B cell (primary cell): Measurements from ENCODE around the gene COQ8A. TPM values are rescaled to one million over a fixed set of nuclear protein-coding genes. Genes with fewer than 3 reads are reported as not detected.

Experiments used
- ATAC-seq: fragments of 200-7000 bp; cut with Tn5 transposase; one replicate; pipeline ENCODE4 v1.10.0; 2021; ENCODE audit warnings: low read depth, mild to moderate bottlenecking, moderate number of reproducible peaks, moderate library complexity
- CTCF ChIA-PET: fragments of 350-600 bp; sonication (Branson Sonifier 250); formaldehyde crosslinking; loops from one replicate; lab custom pipeline; 2021; ENCODE audit warnings: antibody characterized with exemption, inconsistent platforms; lab: Charles Lee
- POLR2A ChIA-PET: fragments of 350-600 bp; sonication (Branson Sonifier 250); formaldehyde crosslinking; loops from one replicate; lab custom pipeline; 2021; ENCODE audit warnings: antibody characterized with exemption; lab: Charles Lee
- DNase-seq: peaks from one replicate; pipeline ENCODE4 v3.0.0; 2013
- H2AFZ ChIP-seq: 2 replicates; pipeline ENCODE4 v1.6.1; 2012; ENCODE audit warnings: mild to moderate bottlenecking, low read depth, low read length; ENCODE audit not compliant: insufficient read depth, poor library complexity, severe bottlenecking
- H3K27ac ChIP-seq, 2 donors: 1 replicate in 1 of 2; 2 replicates in 1 of 2; pipeline ENCODE4 v1.5.1; 2012 to 2013; ENCODE audit warnings: low read length in 2 of 2, mild to moderate bottlenecking in 2 of 2, moderate library complexity in 1 of 2
- H3K27me3 ChIP-seq, 4 experiments: fragments of 200-600 bp in 1 of 4; sonication (generic) in 1 of 4; replicated peaks in 1 of 4; 1 replicate in 2 of 4; 2 replicates in 2 of 4; pipeline versions ENCODE4 v1.6.1 to v1.7.0; 2013 to 2016; ENCODE audit warnings: low read length in 3 of 4, mild to moderate bottlenecking in 2 of 4, mixed read lengths in 1 of 4, moderate library complexity in 1 of 4; ENCODE audit not compliant: insufficient read depth in 4 of 4, control insufficient read depth in 3 of 4; ENCODE audit errors: control extremely low read depth in 1 of 4
- H3K36me3 ChIP-seq, 2 experiments: replicated peaks in 1 of 2; 1 replicate in 1 of 2; 2 replicates in 1 of 2; pipeline versions ENCODE4 v1.6.1 to v1.7.1; 2013; ENCODE audit warnings: low read length in 1 of 2; ENCODE audit not compliant: insufficient read depth in 2 of 2, control insufficient read depth in 1 of 2; ENCODE audit errors: control extremely low read depth in 1 of 2, extremely low read depth in 1 of 2
- H3K4me1 ChIP-seq, 2 donors: fragments of 200-600 bp in 1 of 2; sonication (generic) in 1 of 2; 1 replicate in 1 of 2; 2 replicates in 1 of 2; pipeline versions ENCODE4 v1.5.1 to v1.6.1; 2013 to 2017; ENCODE audit warnings: low read length in 2 of 2; ENCODE audit not compliant: control insufficient read depth in 2 of 2, insufficient read depth in 2 of 2
- H3K4me2 ChIP-seq: replicated peaks from 2 replicates; pipeline ENCODE3; 2012; ENCODE audit warnings: mild to moderate bottlenecking, low read depth, low read length; ENCODE audit not compliant: poor library complexity, severe bottlenecking
- H3K4me3 ChIP-seq, 5 experiments: fragments of 200-600 bp in 1 of 5; sonication (generic) in 1 of 5; 1 replicate in 3 of 5; 2 replicates in 2 of 5; pipeline versions ENCODE4 v1.5.1 to v1.7.0; 2011 to 2016; ENCODE audit warnings: low read length in 4 of 5, mild to moderate bottlenecking in 4 of 5, low read depth in 2 of 5, control low read depth in 1 of 5, moderate library complexity in 1 of 5; ENCODE audit not compliant: insufficient read depth in 1 of 5; ENCODE audit errors: control extremely low read depth in 1 of 5, extremely low read depth in 1 of 5
- H3K79me2 ChIP-seq: fragments of 200-600 bp; sonication (generic); one replicate; pipeline ENCODE4 v1.6.0; 2016; ENCODE audit warnings: low read length; ENCODE audit not compliant: control insufficient read depth, insufficient read depth
- H3K9ac ChIP-seq: fragments of 200-600 bp; sonication (generic); 2 replicates; pipeline ENCODE4 v1.6.1; 2017; ENCODE audit warnings: mild to moderate bottlenecking, low read length, moderate library complexity
- H3K9me3 ChIP-seq, 3 donors: one replicate each; pipeline versions ENCODE4 v1.6.1 to v1.7.1; 2013; ENCODE audit warnings: low read length in 2 of 3; ENCODE audit not compliant: control insufficient read depth in 2 of 3, insufficient read depth in 1 of 3; ENCODE audit errors: control extremely low read depth in 1 of 3
- H4K20me1 ChIP-seq: 2 replicates; pipeline ENCODE4 v1.6.0; 2012; ENCODE audit warnings: mild to moderate bottlenecking, low read length; ENCODE audit not compliant: insufficient read depth, control insufficient read depth, poor library complexity, severe bottlenecking
- H3K27ac Mint-ChIP-seq: one replicate; pipeline ENCODE4 v1.8.0; 2021; ENCODE audit warnings: mixed read lengths
- H3K27me3 Mint-ChIP-seq: one replicate; pipeline ENCODE4 v1.8.0; 2021; ENCODE audit warnings: mixed read lengths
- H3K4me1 Mint-ChIP-seq: one replicate; pipeline ENCODE4 v1.8.0; 2021; ENCODE audit warnings: mixed read lengths
- H3K4me3 Mint-ChIP-seq: one replicate; pipeline ENCODE4 v1.8.0; 2021; ENCODE audit warnings: mixed read lengths
- H3K9me3 Mint-ChIP-seq: one replicate; pipeline ENCODE4 v1.8.0; 2022; ENCODE audit warnings: mixed read lengths; ENCODE audit not compliant: insufficient read depth
- EZH2 ChIP-seq: IDR thresholded peaks from 2 replicates; pipeline ENCODE4 v1.6.1; 2012; ENCODE audit warnings: borderline replicate concordance, low read depth, mild to moderate bottlenecking, moderate library complexity, low read length; ENCODE audit not compliant: insufficient read depth, poor library complexity, severe bottlenecking
- WGBS: methylation state at CpG from one replicate; pipeline ENCODE4 v1.1.5; 2013; ENCODE audit warnings: missing lambda C conversion rate; ENCODE audit not compliant: insufficient coverage; 5-methylcytosine and 5-hydroxymethylcytosine counted together
- intact Hi-C: fragments of 100-400 bp; cut with micrococcal nuclease; formaldehyde crosslinking; loops from one replicate; pipeline ENCODE4 v1.10.0; 2022
- polyA plus RNA-seq: library from polyadenylated mRNA; depleted of rRNA; stranded (reverse); fragments of >200 nt; gene quantifications from 2 replicates; pipeline ENCODE4 v1.2.3, GENCODE V29; 2012
- total RNA-seq, 2 donors: library from RNA; stranded (reverse); fragments of 120-200 nt in 1 of 2; gene quantifications; 1 replicate in 1 of 2; 2 replicates in 1 of 2; pipeline versions ENCODE4 v1.2.3 to v1.2.4, GENCODE V29; 2013 to 2022
- TF ChIP-seq, protein P1 (sequence below): fragments of 200-600 bp; IDR thresholded peaks from one replicate; pipeline ENCODE4 v1.8.0; 2022; ENCODE audit warnings: antibody characterized with exemption, mild to moderate bottlenecking

Gene COQ8A
- total and polyA plus RNA-seq, 2 donors (not counting 1 experiment from before 2014, with no cell fraction given): 44.3 to 58.2 TPM

DNA sequence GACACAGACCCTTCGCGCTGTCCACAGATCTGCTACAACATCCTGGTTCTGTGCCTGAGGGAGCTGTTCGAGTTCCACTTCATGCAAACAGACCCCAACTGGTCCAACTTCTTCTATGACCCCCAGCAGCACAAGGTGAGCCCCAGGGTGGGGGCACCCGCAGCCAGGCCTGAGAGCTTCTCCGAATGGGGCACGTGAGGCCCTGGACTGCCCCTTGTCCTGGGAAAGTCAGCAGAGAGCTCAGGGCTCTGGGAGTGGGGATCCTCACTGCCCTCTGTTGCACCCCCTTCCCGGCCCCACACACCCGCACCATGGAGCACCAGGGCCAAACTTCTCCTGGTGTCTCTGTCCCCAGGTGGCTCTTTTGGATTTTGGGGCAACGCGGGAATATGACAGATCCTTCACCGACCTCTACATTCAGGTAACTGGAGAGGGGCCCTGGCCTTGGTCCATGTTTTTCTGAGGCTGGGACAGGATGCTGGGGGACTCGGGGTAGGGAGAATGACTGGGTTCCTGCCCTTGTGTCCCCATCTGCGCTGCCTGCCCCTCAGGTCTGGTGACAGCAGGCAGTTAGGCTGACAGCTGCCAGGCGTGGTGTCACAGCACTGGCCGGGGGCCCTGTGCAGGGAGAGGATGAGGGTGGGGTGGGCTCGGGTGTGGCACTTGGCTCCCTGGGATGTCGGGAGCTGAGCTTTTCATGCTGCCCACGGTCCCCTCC lies 44.6 kb downstream of the COQ8A start:
- Mint-ChIP-seq H3K27ac (no peak overlapping the region), H3K4me3 (no peak overlapping the region), H3K27me3 (no peaks in the 10 kb centered on the region), H3K9me3 (no peaks in the 10 kb centered on the region), H3K4me1 (peaks cover 9% of the 10 kb centered on the region)
- Histone ChIP-seq H4K20me1 (peaks cover 8% of the 10 kb centered on the region), H3K79me2 (no peaks in the 10 kb centered on the region), H3K9ac (no peak overlapping the region), H3K4me1 (peaks cover 8 to 10% of the 10 kb centered on the region in 2 donors), H3K36me3 (peaks cover 0 to 55% of the 10 kb centered on the region in 2 experiments), H2AFZ (no peak overlapping the region), H3K27ac (no peak overlapping the region), H3K4me3 (no peak overlapping the region), H3K4me2 (no peak overlapping the region), H3K27me3 (no peaks in the 10 kb centered on the region), H3K9me3 (no peaks in the 10 kb centered on the region)
- 95% methylated on average over 16 of the region's 18 CpGs for WGBS
- no peak for TF ChIP-seq EZH2
- TF ChIP-seq, protein P1, sequence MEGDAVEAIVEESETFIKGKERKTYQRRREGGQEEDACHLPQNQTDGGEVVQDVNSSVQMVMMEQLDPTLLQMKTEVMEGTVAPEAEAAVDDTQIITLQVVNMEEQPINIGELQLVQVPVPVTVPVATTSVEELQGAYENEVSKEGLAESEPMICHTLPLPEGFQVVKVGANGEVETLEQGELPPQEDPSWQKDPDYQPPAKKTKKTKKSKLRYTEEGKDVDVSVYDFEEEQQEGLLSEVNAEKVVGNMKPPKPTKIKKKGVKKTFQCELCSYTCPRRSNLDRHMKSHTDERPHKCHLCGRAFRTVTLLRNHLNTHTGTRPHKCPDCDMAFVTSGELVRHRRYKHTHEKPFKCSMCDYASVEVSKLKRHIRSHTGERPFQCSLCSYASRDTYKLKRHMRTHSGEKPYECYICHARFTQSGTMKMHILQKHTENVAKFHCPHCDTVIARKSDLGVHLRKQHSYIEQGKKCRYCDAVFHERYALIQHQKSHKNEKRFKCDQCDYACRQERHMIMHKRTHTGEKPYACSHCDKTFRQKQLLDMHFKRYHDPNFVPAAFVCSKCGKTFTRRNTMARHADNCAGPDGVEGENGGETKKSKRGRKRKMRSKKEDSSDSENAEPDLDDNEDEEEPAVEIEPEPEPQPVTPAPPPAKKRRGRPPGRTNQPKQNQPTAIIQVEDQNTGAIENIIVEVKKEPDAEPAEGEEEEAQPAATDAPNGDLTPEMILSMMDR: no peak
- ATAC-seq (no peak), DNase-seq (no peak)
- ChIA-PET POLR2A (no interaction called here), CTCF (no interaction called here)
- intact Hi-C loops: no loop called here

DNA sequence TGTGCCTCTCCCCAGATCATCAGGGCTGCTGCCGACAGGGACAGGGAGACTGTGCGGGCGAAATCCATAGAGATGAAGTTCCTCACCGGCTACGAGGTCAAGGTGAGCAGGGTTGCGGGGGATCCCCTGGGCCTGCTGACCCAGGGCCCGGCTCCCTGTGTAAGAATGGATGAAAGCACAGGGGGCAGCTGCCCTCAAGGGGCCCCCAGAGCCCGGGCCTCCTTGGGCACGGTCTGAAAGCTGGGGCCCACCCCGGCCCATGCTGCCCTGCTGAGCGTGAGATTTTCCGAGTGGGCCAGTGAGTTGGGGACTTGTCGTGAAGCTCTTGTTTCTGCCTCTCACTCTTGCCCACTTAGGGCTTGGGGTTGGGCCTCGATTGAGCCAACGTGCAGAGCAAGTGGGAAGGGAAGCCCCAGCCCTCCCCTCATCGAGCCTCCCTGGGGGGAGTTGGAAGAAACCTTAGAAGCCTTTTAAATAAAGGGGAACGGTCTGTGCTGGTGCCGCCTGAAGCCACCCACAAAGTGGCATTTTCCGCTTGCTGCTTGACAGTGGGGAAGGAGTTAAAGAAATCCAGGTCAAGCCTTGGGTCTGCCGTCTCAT lies 45.2 kb downstream of the COQ8A start:
- Histone ChIP-seq H3K27me3 (no peaks in the 10 kb centered on the region), H3K4me3 (no peak overlapping the region), H3K79me2 (no peaks in the 10 kb centered on the region), H3K4me1 (peaks cover 14 to 16% of the 10 kb centered on the region in 2 donors), H4K20me1 (peaks cover 4% of the 10 kb centered on the region), H2AFZ (no peak overlapping the region), H3K4me2 (no peak overlapping the region), H3K27ac (no peak overlapping the region), H3K36me3 (peaks cover 0 to 51% of the 10 kb centered on the region in 2 experiments), H3K9me3 (no peaks in the 10 kb centered on the region), H3K9ac (no peak overlapping the region)
- DNase-seq (no peak), ATAC-seq (no peak)
- Mint-ChIP-seq H3K9me3 (no peaks in the 10 kb centered on the region), H3K27me3 (no peaks in the 10 kb centered on the region), H3K4me3 (no peak overlapping the region), H3K27ac (no peak overlapping the region), H3K4me1 (peaks cover 16% of the 10 kb centered on the region)
- TF ChIP-seq EZH2: no peak
- TF ChIP-seq, protein P1: no peak
- 98% methylated on average over 16 of the region's 20 CpGs for WGBS
- ChIA-PET POLR2A (no interaction called here), CTCF (no interaction called here)
- intact Hi-C loops: no loop called here
